ENCODE data around the gene DUS1L.

Gene DUS1L

DNA sequence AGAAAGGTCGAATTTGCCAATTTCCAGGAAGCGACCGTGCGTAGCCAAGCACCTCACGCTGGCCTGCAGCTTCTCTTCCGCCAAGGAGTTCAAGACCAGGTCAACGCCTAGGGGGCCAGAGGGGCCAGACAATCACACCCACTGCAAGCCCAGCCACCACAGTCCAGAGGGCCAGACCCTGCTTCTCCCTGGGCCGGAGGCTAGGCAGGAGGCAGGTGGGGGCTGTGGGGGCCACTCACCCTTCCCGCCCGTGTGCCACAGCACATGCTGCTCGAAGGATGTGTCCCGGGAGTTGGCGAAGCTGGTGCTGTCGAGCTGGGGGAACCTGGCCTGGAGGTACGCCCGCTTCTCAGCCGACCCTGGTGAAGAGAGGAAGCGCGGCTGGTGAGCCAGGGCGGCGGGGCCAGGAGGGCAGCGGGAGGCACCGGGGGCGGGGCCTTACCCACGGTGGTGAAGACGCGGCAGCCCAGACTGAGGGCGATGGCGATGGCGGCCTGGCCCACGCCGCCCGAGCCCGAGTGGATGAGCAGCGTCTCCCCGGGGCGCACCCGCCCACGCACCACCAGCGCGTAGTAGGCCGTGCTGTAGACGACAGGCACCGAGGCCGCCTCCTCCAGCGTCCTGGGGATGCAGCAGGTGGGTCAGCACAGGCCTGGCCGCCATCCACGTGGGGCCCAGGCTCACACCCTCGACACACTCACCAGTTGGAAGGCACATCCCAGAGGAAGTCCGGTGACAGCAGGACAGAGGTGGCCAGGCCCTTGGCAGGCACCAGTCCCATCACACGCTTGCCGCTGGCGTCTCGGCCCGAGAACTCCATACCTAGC, 18.1 kb upstream of the DUS1L start:
- no peak for TF ChIP-seq CTCF (IDR thresholded peaks at IDR 0.05; ENCODE audit: insufficient read depth, low read depth, low read length, missing control alignments)
- no peak overlapping the region for H3K4me3 ChIP-seq (ENCODE audit: low read length)
- no peak for DNase-seq (ENCODE audit: low read depth)

DNA sequence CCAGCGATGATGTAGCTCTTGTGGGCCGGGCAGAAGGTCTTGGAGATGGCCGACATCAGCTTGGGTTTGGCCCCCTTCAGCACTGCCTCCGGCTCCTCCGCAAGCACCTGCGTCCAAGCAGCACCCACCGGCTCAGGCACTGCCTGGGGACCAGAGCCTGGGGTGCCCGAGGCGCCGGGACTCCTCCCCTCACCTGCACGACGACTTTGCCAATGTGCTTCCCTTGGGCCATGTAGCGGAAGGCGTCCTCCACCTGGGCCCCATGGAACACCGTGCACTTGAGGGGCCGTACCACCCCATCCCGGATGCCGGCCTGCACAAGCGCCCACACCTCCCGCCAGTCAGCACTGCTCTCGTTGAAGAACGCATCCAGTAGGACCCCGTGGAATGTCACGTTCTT, 17.4 kb upstream of the DUS1L start:
- DNase-seq (ENCODE audit: low read depth), result no peak
- no peak overlapping the region for H3K4me3 ChIP-seq (ENCODE audit: low read length)
- no peak for TF ChIP-seq CTCF (IDR thresholded peaks at IDR 0.05; ENCODE audit: insufficient read depth, low read depth, low read length, missing control alignments)

- no peak for TF ChIP-seq CTCF (IDR thresholded peaks at IDR 0.05; ENCODE audit: insufficient read depth, low read depth, low read length, missing control alignments)
- H3K4me3 ChIP-seq (ENCODE audit: low read length), result no peak overlapping the region
- DNase-seq (ENCODE audit: low read depth), result no peak
Measured at GRCh38 chr17:82082456-82082855, 16.9 kb upstream of the DUS1L start.

DNA sequence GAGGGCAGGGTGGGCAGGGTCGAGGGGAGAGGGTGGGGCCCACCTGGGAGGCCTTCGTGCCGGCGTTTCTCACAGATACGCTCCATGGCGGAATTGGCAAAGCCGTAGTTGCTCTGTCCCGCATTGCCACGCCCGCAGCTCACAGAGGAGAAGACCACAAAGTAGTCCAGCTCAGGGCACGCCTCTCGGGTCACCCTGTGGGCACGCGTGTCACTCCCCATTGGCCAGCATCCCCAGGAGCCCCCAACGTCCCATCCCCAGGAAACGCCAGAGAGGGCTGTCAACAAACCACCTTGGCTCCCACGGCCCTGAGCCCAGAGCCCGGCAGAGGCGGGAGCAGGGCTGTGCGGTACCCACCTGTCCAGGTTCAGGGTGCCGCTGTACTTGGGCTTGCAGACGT, 16.4 kb upstream of the DUS1L start:
- no peak for TF ChIP-seq CTCF (IDR thresholded peaks at IDR 0.05; ENCODE audit: insufficient read depth, low read depth, low read length, missing control alignments)
- DNase-seq (ENCODE audit: low read depth), result no peak
- no peak overlapping the region for H3K4me3 ChIP-seq (ENCODE audit: low read length)

DNA sequence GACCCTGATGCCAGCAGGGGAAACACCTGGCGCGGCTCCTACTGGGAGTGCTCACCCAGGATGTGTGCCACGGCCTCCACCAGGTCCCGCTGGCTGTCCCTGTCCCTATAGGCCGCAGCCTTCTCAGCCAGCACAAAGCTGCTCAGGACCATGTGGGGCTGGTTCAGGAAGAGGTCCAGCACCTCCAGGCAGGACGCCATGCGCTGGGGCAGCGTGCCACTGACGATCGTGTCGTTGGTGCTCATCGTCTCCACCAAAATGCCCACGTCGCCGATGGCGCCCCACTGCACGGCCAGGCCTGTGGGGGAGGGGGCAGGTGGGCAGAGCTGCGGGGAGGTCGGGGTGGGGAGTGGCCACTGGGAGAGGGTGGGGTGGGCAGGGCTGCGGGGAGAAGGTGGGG, 15.9 kb upstream of the DUS1L start:
- no peak for DNase-seq (ENCODE audit: low read depth)
- H3K4me3 ChIP-seq (ENCODE audit: low read length), result no peak overlapping the region
- no peak for TF ChIP-seq CTCF (IDR thresholded peaks at IDR 0.05; ENCODE audit: insufficient read depth, low read depth, low read length, missing control alignments)

GRCh38 chr17:82080789-82081464, 15.3 kb upstream of the DUS1L start:
- H3K4me3 ChIP-seq (ENCODE audit: low read length), result no peak overlapping the region
- DNase-seq (ENCODE audit: low read depth), result no peak
- no peak for TF ChIP-seq CTCF (IDR thresholded peaks at IDR 0.05; ENCODE audit: insufficient read depth, low read depth, low read length, missing control alignments)
